GM21528 (cell line): ENCODE results near the gene STX8.

Experiments
- ATAC-seq: cut with Tn5 transposase; IDR thresholded peaks from one replicate; pipeline ENCODE4 v1.9.1; 2021; ENCODE audit warnings: mild to moderate bottlenecking, moderate library complexity; ENCODE audit not compliant: unreplicated experiment, low FRiP score

STX8 gene

DNA sequence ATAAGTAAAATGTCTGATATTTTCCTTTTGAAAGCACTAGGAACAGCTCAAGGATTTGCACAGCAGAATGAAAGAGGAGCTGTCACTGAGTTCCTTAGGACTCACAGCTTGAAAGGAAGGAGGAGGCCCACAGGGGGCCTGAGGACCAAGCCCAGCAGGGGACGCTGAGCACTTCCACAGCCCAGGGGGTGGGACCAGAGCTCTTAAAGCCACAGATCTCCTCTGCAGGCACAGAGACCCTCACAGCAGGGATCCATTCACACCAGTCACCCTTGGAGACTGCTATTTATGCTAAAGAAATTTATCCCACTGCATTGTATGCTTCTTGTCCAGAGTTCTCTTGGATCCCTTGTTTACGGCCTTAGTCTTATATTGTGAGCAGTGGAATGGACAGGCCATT lies 253.3 kb downstream of the STX8 start:
- no peak for ATAC-seq

DNA sequence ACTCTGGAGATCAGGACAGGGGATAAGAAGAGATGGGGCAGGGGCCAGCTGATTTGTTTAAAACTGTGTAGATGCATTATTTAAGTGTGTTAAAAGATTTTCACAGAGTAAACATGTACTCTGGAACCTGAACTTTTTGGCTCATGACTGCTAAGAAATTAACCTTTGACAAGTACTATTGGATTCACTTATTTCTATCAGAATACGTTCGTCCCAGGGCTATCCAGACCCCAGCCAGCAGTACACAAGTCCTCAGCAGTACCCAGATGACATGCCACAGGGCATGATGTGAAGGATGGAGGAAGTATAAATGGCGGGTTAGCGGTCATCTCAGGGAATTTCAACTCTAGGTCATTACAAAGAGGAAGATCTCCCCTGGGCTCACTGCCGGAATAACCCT lies 253.7 kb downstream of the STX8 start:
- ATAC-seq, result no peak

DNA sequence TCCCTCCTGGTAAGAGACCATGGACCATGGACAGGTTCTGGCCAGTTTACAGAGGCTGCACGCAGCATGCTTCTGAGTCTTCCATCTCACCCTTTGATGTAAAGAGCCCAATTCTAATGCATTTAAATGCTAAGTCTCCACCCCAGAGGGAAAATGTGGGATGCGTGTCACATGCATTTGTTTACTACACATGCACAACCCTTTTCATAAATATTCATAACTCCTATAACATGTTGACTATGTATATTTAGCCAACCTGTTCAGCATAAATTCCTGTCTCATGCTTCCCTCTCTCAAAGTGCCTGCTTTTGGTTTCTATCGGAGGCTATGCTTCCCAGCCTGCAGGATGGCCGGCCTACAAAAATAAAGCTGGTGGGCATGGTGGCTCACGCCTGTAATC lies 260.3 kb downstream of the STX8 start:
- ATAC-seq, result no peak

DNA sequence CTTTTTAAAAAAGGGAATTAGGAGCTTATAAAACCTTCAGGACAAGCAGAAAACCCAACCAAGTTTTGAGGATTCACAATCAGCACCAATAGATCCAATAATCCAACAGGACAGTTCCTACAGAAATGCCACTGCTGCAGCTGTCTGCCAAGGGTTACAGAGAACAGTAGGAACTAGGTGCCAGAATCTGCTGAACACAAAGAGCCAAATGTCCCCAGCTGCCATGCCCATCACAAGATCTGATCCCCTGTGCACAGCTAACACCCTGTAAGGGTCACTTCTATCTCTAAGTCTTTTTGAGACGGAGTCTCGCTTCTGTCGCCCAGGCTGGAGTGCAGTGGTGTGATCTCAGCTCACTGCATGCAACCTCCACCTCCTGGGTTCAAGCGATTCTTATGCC lies 262.3 kb downstream of the STX8 start:
- no peak for ATAC-seq

DNA sequence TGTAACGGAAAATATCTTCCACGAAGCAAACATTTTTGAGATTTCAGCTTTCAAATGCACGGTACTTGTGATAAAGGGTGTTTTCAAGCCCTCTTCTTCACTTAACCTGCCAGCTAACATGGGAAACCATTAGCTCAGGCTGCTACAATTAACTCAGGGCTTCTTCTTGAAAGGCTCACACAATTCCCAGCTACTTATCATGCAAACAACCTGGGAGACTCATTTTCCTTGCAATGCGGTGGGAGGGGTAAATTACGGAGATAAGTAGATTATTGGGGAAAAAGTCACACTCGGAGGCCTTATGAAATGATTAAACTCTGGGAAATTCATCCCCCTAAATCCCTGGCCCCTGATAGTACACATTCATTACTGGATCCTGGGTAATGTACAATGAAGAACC lies 266.4 kb downstream of the STX8 start:
- ATAC-seq, result no peak

DNA sequence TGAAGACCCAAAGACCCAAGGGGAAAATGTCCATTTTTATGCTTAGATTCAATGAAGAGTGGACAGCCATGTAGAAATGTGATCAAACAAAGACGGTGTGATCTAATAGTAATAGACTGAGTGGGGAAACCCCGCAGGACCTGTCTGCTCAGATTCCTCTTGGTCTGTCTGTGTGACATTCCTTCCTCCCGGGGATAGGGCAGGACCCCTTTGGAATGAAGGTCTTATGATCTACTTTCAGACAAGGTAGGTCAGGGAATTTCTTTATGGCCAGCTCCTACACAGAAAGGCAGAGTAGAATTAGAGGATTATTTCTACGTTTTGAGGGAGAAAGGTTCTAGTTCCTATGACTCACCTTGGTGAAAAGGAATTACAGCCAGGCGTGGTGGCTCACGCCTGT lies 267.6 kb downstream of the STX8 start:
- ATAC-seq, result no peak

DNA sequence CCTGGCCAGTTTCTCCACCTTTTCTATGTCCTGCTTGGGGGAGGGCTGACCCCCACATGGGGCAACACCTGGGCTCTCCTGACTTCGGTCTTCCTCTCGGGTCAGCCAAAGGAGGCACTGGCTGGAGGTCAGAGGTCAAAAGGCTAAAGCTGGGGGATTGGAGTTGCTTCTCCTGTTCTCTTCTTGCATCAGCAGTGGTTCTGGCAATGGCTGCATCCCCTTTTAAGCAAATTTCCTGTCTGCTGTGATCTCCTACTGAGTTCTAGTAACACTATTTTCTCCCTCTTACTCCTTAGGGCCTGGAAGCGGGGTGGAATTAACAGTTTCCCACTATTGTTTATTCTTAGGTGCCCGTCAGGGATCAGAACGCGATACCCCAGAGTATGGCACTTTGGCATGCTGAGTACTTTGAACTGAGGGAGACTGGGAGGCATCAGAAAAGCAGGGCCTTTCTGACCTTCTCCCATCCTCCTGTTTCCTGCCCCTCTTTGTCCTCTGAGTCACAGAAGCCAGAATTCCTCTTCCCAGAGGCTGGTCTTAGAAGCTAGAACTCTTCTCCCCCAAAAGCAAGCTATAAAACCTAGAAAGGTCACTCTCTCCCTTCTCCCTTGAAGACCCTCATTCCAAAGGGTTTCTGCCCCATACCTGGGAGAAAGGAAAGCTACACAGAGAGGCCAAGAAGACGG lies 268.2 kb downstream of the STX8 start:
- ATAC-seq, result no peak

DNA sequence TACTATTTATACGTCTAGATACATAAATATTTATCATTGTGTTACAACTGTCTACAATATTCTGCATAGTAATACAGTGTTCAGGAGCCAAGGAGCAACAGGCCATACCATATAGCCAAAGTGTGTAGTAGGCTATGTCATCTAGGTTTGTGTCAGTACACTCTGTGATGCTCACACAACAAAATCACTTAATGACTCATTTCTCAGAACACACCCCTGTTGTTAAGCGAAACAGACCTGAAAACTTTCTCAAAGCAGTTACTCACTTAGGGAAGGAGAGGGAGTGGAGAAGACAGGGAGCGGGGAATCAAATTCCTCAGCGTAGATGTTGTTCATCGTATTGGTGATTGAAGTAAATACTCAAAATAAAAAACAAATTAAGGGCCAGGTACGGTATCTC lies 269.5 kb downstream of the STX8 start:
- ATAC-seq, result no peak

DNA sequence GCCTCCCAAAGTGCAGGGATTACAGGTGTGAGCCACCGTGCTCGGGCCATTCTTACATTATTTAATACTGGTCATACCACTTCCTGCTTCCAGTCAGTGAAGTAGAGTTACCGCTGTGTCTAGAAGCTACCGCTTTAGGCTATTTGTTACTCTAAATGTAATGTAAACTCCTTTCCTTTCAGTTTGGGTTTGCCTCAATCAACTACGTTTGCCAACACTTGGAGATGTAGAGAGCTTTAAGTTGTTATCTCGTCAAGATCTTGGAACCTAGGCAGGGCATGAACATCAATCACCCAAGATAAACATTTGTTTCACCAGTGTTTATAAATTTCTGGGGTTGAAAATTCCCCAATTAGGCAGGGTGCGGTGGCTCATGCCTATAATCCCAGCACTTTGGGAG lies 275.9 kb downstream of the STX8 start:
- ATAC-seq, result no peak

DNA sequence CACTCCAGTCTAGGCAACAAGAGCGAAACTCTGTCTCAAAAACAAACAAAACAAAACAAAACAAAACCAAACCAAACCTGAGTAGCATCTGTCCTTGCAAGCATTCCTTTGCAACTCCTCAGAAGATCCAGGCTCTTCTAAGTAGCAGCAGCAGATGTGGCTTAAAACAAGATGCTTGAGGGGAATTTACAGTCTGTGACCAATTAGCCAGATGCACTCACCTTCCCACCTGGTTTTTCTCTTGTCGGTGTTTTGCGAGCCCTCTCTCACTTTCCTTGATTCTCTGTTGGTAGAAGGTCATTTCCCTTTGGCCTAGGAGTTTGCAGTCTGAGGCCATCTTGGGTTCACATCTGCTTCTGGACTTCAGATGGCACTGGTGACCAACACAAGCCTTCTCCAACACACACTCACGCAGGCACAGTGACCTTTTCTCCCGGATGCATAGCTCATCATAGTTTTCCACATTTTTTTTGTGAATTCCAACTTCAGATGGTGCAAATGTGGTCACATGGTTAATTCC lies 276.8 kb downstream of the STX8 start:
- ATAC-seq, result no peak

DNA sequence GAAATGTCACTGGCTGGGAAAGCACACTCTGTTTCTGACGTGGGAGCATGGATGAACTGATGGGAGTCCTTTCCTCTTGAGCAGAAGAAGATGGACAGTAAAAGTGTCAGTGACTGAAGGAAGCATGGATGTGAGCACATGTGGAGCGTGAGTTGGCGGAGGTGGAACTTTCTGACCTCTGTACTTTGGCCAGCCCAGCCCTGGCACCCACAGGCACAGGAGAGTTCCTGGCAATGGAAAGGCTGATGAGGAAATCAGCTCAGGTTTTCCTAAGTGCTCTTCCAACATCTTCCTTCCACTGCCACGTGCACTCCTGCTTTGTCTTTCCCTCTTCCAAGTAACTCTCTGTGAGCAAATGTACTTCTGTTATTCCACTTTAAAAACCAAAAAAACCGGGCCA lies 277.5 kb downstream of the STX8 start:
- ATAC-seq, result no peak

DNA sequence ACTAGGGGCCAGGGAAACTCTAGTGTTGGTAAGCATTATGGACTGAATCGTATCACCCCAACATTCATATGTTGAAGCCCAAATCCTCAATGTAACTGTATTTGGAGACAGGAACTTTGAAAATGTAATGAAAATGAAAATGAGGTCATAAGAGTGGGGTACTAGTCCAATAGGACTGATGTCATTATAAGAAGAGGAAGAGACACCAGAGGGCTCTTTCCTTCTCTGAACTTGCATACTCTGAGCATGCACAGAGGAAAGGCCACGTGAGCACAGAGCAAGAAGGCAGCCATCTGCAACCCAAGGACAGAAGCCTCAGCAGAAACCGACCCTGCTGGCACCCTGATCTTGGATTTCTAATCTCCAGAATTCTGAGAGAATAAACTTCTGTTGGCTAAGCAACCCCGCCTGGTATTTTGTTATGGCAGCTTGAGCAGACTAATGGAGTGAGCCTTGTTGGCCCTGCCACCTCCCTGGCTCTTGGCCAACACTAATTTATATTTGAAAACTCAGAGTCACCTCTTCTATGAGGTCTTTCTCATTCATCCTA lies 280.9 kb downstream of the STX8 start:
- no peak for ATAC-seq

DNA sequence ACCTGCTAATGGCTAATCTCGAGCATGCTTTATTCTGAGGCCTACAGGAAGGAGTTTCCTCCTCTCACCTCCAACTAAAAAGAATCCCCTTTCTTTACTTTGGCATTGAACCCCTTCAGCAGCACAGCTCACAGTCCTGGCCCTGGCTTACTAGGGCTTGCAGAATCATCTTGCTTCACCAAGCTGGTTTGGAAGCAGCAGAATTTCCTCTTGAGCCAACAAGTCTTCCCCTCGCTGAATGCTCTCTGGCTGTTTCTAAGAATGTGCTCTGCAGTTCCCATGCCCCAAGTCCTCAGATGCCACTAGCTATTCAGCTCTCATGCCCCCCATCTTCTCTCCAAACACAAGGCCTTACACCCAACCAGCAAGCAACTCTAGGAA lies 283.1 kb downstream of the STX8 start:
- ATAC-seq, result no peak

DNA sequence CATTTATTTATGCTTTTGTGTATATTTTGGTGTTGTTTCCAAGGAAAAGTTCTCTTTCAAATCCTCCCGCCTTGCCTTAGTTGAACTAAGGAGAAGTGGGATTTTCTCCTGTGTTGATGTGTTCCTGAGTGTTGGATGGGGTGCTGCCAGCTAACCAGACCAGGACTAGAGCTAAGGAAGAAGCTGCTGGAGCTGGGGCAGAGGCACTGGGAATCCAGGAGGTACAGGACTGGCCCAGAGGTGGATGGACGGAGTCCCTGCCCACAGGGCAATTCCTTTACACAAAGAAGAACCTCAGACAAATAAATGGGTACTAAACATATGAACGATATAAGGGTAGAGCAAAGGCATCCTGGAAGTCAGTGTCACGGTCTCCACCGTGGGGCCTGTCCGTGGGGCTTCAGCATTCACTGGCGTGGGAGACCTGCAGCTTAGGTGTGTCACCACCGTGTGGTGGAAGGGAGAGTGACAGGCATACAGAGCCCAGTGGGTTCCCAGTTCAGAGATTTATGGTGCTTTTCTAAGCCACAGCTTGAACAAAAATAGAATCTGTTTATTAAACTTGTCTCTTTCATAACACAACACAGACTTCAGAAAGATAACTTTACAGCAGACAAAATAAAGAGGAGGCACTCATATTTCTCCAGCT lies 283.6 kb downstream of the STX8 start:
- no peak for ATAC-seq

DNA sequence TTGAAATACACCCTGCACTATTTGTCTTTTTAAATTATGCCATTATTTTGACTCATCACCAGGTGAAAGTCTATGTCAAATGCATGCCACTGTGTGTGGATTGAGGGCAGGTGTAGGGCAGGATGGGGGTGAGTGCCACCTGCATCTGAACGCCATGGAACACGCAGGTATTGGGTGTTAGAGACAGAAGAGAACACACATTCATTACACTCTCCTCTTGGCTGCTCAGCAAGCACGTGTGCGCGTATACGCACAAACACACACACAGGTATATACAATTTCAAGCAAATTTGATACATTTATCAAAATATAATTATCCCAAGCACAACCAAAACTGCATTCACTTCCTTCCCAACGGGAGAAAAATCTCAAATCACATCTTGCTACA lies 285.4 kb downstream of the STX8 start:
- no peak for ATAC-seq

DNA sequence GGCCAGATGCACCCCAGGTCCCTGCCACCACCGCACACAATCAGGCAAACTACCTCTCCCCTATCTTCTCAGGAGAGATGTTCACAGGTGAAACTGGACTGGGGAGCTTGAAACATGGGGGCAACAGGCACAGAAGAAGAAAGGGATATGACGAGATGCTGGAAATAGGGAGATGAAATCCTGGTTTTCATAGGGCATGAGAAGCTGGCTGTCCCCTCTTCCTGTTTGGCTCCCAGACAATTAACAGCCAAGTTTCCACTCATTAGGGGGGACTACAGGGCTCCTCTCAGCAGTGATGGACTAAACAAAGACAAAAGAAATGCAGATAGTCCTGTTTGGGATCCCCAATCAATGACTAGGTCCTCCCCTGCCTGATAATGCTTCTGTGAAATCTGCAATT lies 288.3 kb downstream of the STX8 start:
- no peak for ATAC-seq

DNA sequence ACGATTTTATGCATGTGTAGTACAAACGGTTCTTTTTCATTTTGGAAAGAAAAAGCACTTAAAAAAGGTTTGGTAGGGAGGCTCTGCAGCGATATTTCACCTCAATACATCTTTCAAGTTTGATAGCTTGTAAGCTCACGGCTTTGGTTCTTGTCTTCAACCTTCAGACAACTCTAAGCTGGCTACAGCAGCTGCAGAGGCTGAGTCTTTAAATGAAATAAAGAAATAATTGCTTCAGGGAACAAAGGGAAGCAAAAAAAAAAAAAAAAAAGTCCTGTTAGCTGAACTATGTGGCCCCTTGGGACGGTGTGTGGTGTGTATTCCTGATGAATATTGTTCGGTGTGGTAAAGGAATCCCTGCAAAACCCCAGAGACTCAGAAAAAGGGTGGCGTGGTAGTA lies 289.2 kb downstream of the STX8 start:
- no peak for ATAC-seq

DNA sequence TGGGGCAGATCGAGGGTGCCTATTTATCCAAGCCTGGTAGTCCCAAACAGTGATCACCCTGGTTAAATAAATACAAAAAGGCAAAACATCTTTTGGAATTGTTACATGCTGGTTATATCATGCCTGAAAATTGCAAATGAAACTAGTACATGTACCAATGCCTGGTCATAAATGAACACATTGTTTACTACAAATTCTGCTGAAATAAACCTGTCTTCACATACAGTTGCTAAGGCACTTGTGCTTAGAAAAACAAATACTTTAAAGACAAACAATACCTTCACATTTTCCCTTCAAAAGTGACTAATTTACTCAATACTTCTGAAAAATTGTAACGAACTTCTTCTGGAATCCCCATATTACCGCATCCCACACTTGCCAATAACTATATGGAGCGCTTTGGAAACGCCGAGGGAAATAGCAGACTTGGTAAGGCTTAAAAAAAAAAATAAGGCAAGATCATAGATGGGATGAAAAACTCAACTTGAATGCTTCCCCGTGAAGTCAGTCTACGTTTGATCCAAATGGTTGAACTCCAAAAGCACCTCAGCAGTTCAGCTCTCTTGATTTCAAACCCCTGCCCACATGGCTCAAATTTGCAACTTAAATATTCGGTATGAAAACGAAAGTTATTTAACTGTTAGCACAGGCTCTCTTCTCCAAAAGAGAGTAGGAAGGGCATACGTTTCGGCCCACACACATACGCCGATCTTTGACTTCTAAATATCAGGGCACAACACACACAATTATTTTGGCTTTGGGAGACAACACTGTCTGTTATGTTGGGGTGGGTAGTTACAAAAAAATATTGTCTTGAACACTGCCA lies 289.8 kb downstream of the STX8 start:
- ATAC-seq, result no peak

DNA sequence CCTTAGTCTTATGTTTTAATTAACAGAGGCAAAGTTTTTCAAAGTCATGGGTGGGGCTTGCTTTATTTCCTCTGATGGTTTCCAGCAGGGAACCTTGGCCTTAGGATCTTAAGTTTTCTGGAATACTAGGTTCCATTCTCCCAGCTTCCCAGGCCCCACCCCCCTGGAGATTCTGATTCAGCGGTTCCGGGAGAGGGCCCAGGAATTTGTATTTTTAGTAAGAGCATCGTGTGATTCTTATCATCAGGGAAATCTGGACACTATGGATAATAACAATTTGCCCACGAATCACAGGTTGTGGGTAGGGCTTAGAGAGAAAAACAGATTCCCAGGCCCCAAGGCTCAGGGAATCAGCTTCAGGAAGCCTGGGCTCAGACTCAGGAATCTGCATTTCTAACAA lies 290.7 kb downstream of the STX8 start:
- no peak for ATAC-seq

DNA sequence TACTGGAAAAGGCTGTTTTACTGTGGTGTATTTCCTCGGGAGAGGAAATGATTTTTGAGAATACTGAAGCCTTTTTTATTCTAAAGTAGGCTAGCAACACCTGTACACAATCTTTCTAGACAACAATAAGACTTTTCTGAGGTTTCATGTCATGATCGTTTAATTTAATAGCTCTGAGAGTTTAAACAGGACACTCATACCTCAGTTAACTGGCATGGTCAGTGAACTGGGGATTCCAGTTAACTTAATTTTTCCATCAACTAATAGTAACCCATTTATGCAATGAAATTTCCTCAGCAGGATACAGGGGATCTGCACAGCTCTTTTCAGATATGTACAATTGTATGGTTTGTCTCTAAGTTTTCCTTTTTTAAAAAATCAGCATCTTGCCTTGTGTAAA lies 291.7 kb downstream of the STX8 start:
- ATAC-seq, result no peak

DNA sequence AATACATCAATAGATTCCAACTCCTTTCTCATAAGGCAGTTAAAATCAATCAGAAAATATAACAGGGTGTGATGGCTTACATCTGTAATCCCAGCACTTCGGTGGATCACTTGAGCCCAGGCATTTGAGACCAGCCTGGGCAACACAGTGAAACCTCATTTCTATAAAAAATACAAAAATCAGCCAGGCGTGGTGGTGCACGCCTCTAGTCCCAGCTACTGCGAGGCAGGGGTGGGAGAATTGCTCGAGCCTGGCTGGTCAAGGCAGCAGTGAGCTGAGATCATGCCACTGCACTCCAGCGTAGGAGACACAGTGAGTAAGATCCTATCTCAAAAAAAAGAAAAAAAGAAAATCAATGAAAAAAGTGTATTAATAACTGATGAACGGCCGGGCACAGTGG lies 295.7 kb downstream of the STX8 start:
- no peak for ATAC-seq
